Fibroblast of mammary gland (primary cell): ENCODE measurements around the gene PTER.

ENCODE experiments used
- DNase-seq: peaks from one replicate; pipeline ENCODE4 v3.0.0-alpha.2; 2010; ENCODE audit warnings: low read depth
- H3K4me3 ChIP-seq: 2 replicates; pipeline ENCODE4 v1.5.1; 2011; ENCODE audit warnings: low read depth, mild to moderate bottlenecking, low read length, moderate library complexity; ENCODE audit not compliant: control insufficient read depth
- TF ChIP-seq, protein P1 (sequence below): conservative IDR thresholded peaks from 2 replicates; pipeline ENCODE4 v1.5.1; 2011; ENCODE audit warnings: low read depth, low read length, inconsistent platforms; ENCODE audit not compliant: control insufficient read depth, insufficient read depth

Gene PTER

DNA sequence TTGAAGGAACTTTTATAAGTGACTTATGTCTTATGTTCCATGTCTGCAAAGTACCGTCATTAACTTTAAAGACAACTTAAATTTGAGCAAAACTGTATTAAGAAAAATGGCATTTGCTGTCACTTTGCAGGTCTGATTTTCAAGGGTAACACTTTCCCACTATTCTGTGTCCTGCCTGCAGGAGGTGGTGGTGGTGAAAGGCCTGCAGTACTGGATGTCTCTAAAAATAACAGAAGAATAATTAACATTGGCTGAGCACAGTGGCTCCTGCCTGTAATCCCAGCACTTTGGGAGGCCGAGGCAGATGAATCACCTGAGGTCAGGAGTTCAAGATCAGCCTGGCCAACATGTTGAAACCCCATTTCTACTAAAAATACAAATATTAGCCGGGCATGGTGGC lies 13.2 kb upstream of the PTER start:
- DNase-seq = no peak
- H3K4me3 ChIP-seq = no peak overlapping the region
- TF ChIP-seq, protein P1, sequence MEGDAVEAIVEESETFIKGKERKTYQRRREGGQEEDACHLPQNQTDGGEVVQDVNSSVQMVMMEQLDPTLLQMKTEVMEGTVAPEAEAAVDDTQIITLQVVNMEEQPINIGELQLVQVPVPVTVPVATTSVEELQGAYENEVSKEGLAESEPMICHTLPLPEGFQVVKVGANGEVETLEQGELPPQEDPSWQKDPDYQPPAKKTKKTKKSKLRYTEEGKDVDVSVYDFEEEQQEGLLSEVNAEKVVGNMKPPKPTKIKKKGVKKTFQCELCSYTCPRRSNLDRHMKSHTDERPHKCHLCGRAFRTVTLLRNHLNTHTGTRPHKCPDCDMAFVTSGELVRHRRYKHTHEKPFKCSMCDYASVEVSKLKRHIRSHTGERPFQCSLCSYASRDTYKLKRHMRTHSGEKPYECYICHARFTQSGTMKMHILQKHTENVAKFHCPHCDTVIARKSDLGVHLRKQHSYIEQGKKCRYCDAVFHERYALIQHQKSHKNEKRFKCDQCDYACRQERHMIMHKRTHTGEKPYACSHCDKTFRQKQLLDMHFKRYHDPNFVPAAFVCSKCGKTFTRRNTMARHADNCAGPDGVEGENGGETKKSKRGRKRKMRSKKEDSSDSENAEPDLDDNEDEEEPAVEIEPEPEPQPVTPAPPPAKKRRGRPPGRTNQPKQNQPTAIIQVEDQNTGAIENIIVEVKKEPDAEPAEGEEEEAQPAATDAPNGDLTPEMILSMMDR = no peak

DNA sequence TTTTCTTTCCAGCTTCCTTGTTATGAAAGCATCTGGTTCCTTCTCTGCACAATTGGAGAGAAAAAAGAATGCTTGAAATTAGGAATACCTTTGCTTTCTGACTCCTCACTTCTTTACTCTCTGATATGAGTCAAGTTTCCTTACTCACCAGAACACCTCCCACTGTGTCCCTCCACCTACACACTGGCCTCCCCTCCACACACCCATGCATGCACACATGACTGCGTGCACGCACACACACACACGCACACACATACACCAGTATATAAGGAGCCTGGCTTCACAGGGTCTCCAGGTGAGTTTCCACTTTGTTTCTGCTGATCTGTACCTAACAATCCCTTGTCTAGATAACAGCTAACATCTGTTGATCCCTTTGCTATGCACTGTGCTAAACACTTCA lies 11.4 kb upstream of the PTER start:
- no peak for DNase-seq
- no peak overlapping the region for H3K4me3 ChIP-seq
- TF ChIP-seq, protein P1 = no peak

DNA sequence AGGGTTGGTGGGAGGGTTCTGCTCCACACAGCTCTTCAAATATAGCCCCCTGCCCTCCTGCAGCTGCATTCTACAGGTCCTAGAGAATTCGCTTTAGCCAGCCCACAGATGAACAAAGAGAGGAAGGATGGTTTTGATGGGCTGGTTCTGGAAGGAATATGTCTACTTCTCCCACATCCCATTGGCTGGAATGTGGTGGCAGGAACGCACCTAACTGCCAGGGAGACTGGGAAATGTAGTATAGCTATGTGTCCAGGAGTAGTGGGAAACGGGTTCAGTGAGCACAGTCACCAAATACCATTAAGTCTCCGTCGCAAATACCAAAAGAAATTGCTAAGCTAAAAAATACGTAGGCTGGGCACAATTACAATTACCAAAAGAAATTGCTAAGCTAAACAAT lies 7.3 kb upstream of the PTER start:
- DNase-seq = no peak
- H3K4me3 ChIP-seq = no peak overlapping the region
- TF ChIP-seq, protein P1 = no peak

DNA sequence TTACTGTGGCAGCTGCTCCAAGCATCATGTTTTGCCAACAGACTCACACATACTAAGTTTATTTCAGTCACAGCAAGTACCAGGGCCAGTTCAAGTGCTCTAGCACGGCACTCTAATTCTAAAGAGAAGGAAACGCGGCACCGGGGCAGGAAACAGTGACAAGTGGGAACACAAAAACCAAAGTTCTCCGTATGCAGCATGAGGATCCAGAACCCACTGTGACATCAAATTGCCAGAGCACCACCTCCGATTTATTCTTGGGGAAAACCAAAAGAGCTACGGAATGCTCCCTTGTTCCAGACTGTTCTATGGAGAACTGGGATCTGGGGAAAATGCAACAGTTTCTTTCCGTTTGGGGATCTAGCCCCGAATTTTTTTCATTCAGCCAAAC lies 448 bp upstream of the PTER start:
- H3K4me3 ChIP-seq = peak overlapping the region; percentile 66
- peak; percentile 2 for DNase-seq
- TF ChIP-seq, protein P1 = no peak

DNA sequence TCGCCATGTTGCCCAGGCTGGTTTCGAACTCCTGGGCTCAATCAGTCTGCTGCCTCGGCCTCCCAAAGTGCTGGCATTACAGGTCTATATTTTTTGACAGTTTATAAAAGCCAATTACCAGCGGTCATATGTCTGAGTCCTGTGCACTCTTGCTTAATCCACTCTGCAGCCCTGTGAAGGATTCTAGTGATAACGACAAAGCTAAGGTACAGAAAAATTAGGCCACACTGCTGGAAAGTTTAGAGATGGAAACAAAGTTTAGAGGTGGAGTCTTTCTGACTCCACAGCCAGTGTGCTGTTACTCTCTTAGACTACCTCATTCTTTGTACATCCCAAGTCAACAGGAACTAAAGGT lies 707 bp downstream of the PTER start:
- peak overlapping the region; percentile 66 for H3K4me3 ChIP-seq
- TF ChIP-seq, protein P1 = no peak
- no peak for DNase-seq

DNA sequence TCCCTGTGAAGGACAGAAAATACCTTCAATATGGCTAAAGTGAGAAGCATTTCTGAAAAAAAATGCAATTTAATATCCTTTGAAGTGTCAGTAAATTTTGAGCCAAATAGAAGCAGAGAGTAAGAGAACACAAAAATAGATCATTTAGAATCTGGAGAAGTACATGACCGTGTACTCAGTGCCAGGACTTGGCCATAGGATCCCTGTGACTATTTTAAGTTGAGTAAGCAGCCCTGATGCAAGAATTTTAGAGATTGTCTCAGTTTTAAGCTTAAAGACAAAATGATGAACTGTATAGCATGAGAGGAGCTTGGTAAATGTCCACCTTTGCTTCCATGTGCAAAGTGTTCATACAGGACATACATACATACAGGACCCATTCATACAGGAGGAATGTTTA lies 2.5 kb downstream of the PTER start:
- peak; percentile 50 for DNase-seq

More for the DNA sequence above, 2.5 kb downstream of the PTER start:
- TF ChIP-seq, protein P1 = no peak
- H3K4me3 ChIP-seq = no peak overlapping the region
